Measurements from ENCODE around the gene PPP2CA.

GRCh38 chr5:134203630-134204029 is 22.2 kb downstream of the PPP2CA start:
- TF ChIP-seq CTCF (IDR thresholded peaks at IDR 0.05) (no peak), POLR2A (IDR thresholded peaks at IDR 0.05) (no peak)

Data from tibial nerve (tissue), 3 donors.